HUDEP-2 (cell line): ENCODE data around the gene CUBN.
"Not testable (repeated sequence)": the region's sequence is repeated elsewhere in the genome, so short reads cannot be mapped to it uniquely, and the experiment has no call there.

Experiments used
- DNase-seq, 76 experiments: peaks; one replicate each; lab custom pipeline; 2025; ENCODE audit not compliant: unreplicated experiment in 76 of 76; lab: John Stamatoyannopoulos, UW

Gene CUBN

DNA sequence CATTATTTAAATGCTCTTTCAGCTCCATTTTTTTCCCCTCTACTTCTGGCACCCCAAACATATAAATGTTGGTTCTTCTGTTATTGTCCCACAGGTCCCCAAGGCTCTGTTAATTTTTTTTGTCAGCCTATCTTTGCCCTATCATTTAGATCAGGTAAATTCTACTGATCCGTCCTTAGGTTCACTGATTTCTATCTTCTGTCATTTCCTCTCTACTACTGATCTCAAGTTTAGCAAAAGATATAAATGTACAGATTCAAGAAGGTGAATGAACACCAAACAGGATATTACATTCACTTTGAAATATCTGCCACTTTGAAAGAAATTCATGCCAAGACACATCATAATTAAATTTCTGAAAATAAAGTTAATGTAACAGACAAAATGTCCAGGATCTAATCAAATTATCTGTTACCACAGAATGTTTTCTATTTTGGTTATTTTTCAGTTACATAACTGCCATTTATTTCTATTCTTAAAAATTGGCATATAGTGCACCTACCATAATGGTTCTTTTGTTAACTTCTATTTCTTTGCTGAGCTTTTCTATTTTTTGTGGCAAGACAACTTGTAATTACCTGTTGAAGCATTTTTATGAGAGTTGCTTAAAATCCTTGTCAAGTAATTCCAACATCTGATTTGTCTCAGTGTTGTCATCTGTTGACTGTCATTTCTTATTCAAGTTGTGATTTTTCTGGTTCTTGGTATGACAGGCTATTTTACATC lies 12.1 kb upstream of the CUBN start:
- no peak for DNase-seq

DNA sequence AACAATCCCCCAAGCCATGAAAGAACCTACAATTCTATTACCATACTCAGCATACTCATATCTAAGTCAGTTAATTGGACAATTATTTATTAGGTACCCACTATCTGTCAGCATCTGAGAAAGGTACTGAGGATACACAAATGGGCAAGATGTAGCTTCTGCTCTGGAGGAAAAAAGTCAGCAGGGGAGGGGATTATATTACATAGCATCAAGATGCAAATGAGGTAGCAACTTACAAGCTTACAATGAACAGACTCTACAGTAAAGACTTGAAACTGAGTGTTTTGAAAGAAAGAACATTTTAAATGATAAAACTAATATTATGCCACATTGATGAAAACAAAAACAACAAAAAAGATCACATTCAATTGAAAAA lies 10.8 kb upstream of the CUBN start:
- no peak for DNase-seq

DNA sequence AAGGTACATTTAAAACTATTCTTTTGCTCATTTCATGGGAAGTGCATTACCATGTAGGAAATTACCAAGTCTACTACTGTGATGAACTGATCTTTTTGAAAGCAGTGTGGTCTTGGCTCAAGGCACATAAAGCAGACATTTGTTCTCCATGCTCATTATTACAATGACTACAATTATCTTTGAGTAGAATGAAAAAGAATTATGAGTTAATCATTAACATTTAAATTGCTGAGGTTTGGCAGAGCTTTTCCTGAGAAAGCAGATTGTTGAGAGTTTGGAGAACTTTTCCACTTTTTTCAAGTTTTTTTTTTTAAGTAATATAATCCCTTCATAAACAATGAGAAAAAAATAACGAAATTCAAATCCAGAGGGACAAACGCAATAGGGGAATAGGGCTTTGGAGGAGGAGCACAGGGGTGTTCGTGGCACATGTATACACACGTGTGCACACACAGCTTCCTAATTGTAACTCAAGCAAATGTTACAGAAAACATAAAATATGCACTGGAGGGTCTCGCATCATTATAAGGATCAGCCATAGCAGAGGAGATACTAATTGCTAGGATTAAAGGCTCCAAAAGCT lies 8.9 kb upstream of the CUBN start:
- no peak for DNase-seq

DNA sequence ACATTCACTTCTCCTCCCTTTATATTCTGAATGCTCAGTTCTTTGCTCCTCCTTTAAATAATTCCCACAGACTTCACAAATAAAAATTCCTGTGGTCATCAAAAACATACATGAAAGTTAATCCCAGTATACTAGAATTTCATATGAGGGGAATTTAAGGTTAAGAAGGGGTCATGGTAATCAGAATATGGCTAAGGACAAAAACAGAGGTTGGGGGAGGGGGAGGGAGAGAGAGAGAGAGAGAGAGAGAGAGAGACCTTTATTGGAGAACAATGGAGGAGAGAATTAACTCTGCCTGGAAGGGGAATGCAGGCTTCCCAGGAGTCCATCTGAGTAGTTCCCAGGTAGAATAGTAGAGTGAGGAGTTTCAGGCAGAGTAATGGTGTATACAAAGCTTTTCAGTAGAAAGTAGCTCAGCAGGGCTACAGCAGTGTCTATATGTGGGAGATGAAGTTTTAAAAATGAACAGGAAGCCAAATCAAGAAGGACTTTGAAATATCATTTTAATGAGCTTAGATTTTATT lies 5.2 kb upstream of the CUBN start:
- no peak for DNase-seq

- no peak for DNase-seq
Observed at GRCh38 chr10:17134282-17134681, 4.7 kb upstream of the CUBN start.

- DNase-seq, result no peak
Observed at GRCh38 chr10:17128261-17128660, 1.4 kb downstream of the CUBN start.

- no peak for DNase-seq
Observed at GRCh38 chr10:17126327-17126726, 3.3 kb downstream of the CUBN start.

GRCh38 chr10:17125206-17125893 lies 4.3 kb downstream of the CUBN start:
- DNase-seq, result no peak

- DNase-seq, result no peak
Observed at GRCh38 chr10:17123961-17124360, 5.7 kb downstream of the CUBN start.

- DNase-seq, result no peak
Observed at GRCh38 chr10:17122726-17123661, 6.6 kb downstream of the CUBN start.

- no peak for DNase-seq
Observed at GRCh38 chr10:17122052-17122451, 7.6 kb downstream of the CUBN start.

- no peak for DNase-seq
Observed at GRCh38 chr10:17120694-17121093, 8.9 kb downstream of the CUBN start.

DNA sequence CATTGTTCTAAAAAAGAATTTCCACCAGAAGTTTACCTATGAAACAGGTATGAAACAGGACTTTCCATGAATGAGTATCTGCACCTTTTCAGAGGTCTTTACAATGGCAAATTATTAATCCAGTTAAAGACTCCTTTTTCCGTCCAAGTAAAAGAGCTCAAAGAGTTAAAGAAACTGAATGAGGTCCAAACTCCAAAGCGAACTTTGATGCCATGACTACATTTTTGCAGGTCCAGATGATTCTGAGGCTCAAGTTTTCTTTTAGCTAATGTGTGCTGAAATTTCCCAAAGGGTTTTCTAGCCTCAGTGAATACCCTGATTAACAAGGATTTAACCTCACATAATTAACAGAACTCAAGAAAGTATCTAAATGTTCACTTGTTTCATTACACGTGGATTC lies 9.8 kb downstream of the CUBN start:
- no peak for DNase-seq

DNA sequence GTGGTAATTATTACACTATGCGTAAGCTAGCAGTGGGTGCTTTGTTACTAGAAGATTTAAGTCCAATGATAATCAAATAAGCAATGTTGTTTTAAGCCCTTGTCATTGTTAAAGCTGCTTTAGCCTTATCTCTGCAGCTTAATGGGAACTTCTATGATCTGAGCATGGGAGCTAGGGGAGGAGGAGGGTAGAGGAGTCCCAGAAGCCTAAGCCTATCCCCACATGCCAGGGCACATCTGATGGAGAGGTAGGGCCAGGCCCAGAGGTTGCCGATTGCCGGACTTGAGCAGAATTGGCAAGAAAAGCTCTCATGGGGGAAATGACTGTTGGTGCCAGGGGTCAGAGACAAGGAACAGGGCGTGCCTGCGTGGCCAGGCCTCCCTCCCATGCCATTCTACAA lies 13.4 kb downstream of the CUBN start:
- DNase-seq, result no peak

- no peak for DNase-seq
Observed at GRCh38 chr10:17115683-17116082, 13.9 kb downstream of the CUBN start.

DNA sequence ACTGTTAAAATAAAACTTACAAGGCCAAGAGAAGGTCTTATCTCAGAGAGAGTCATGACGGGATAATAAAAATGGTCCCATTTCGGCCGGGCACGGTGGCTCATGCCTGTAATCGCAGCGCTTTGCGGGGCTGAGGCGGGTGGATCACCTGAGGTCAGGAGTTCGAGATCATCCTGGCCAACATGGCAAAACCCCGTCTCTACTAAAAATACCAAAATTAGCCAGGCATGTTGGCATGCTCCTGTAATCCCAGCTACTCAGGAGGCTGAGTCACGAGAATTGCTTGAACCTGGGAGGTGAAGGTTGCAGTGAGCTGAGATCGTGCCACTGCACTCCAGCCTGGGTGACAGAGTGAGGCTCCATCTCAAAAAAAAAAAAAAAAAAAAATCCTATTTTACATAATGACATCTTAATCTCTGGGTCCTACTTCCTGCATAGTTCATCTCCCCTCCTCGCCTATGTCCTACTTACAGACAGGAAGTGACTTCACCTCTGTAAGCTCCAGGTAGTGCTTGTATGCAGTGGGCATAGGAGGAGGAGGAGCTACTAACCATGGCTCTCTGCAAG lies 14.7 kb downstream of the CUBN start:
- DNase-seq, result not testable (repeated sequence)

DNA sequence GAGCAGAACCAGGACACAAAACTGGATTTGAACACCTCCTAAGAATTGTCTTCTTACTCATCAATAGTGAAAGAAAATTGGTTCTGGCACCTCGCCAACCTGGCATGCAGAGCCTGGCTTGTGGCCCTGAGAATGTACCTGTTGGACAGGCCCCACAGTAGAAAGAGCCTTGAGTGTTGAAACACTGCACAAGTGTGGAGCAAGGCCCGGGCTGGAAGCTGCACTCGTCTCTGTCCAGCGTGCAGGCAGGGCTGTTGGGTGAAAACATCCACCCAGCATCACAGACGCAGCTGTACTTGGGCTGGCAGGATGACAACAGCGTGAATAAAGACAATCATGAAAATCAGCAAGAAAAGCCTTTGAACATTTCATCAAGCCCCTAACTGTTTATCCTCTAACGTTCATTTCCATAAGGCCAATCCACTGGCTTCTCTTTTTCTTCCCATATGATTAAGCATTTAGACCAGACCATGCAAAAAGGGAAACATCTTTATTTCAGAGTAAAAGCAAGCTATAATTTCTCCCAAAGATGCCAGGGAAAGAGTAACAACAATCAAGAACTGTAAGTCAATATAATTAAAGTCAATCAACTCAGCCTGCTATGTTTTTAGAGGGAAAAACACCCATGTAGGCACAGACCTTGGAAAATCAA lies 15.6 kb downstream of the CUBN start:
- DNase-seq, result no peak

- no peak for DNase-seq
Observed at GRCh38 chr10:17113346-17113745, 16.3 kb downstream of the CUBN start.

GRCh38 chr10:17112566-17112965 lies 17.0 kb downstream of the CUBN start:
- no peak for DNase-seq
